ENCODE results near the gene G3BP2. TPM values are rescaled to one million over a fixed set of nuclear protein-coding genes. Genes with fewer than 3 reads are reported as not detected.
"Not testable (repeated sequence)": the region's sequence is repeated elsewhere in the genome, so short reads cannot be mapped to it uniquely, and the experiment has no call there.

The G3BP2 gene
- total RNA-seq: 100 to 1,000 TPM; 126 to 219 (median 156) TPM
- polyA plus RNA-seq: 100 to 1,000 TPM in 1 of 3 donors, 10 to 100 TPM in 2; 34.8 to 145 (median 39.5) TPM
- long read RNA-seq, donor 1, full-length matches to known transcripts: 60 of 71 reads
- long read RNA-seq, donor 1, partial matches to known transcripts: 2 of 71 reads
- long read RNA-seq, donor 1, other reads (novel, unspliced or antisense): 9 of 71 reads
- long read RNA-seq, donor 2, full-length matches to known transcripts: 109 of 147 reads
- long read RNA-seq, donor 2, partial matches to known transcripts: 9 of 147 reads
- long read RNA-seq, donor 2, other reads (novel, unspliced or antisense): 29 of 147 reads

DNA sequence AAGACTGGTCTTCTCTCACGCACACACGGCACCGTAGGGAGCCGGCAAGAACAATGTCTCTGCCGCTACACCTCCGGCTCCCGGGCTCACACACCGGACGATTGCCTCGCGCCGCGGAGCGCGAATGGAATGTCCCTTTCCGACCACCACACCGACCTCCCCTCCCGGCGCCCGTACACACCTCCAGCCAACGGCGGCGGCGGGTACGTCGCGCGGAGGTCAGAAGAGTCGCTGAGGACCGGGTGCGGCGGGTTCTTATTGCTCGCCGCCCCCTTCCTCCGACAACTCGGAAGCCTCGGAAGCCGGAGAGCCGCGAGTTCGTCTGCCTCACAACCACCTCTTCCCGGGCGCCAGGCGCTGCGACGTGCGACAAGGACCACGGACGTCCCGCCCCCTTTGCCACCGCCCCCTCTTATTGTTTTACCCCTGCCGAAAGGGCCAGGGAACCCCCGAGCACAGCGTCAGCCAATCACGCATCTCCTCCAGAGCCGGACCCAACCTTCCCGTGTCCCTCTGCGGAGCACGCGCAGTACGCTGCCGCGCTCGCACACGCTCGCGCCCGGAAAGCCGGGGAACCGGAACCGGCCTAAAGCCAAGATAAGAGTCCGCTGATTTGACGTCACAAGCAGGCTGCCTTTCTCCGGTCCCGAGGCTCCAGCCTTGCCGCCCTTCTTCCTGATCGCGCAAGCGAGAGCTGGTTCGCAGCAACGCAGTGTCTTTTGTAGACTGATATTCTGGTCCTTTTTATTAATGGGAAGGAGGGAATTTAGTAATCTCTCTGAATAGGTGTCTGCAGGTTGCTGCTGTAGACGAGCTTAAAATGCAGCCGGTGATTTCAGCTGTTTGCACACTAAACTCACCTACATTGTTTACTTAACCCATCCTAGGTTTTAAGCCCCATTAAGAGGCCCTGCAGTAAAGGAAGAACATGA, at the start of gene G3BP2:
G3BP2 (minus strand) TSS at position 385 of the 932 bp plus-strand sequence. CDS start 11,386 bp downstream, outside the sequence.
- intact Hi-C loops (cut with DNase I): loop anchor here (1.0 to 2.0 kb wide), 2 partner anchors 51 to 52 kb away; partner anchors contain the start of gene USO1 (in 2 of the 2)
- 0% methylated on average over 79 to 83 of the region's 83 CpGs for WGBS, 3 donors
- Histone ChIP-seq H3K9me3 (no peaks in the 10 kb centered on the region), H3K27ac (peak within 1 kb of the TSS; percentile 99), H3K27me3 (ENCODE audit: insufficient read depth in 3 of 3, low read length in 2 of 3) (no peaks in the 10 kb centered on the region), H3K4me3 (peak within 1 kb of the TSS; percentile 97), H3K4me1 (peaks cover 42% of the 10 kb centered on the region), H3K36me3 (ENCODE audit: insufficient read depth in 1 of 2, low read depth in 1 of 2) (no peaks in the 10 kb centered on the region)
- TF ChIP-seq CTCF (IDR thresholded peaks at IDR 0.05): no peak
- peak; percentile 99 for DNase-seq
- peak; percentile 96 to 98 (median 98) for ATAC-seq

- H3K4me3 ChIP-seq: peak overlapping the region; percentile 92
- intact Hi-C loops (cut with DNase I): loop anchor here in 1 of 2 donors (5.0 kb wide), 1 partner anchor 70 kb away; no protein-coding TSS in a partner anchor
These were observed 49.2 kb upstream of the G3BP2 start for GRCh38 chr4:75722417-75722816.

GRCh38 chr4:75718529-75718928, 45.3 kb upstream of the G3BP2 start:
- ATAC-seq: no peak
- intact Hi-C loops (cut with DNase I): loop anchor here in 1 of 2 donors (5.0 kb wide), 1 partner anchor 36 kb away; no protein-coding TSS in a partner anchor
- H3K27ac ChIP-seq: peak overlapping the region; percentile 38
- H3K4me3 ChIP-seq: no peak overlapping the region
- no peak for TF ChIP-seq CTCF (IDR thresholded peaks at IDR 0.05)
- WGBS, 3 donors: 89 to 96% (median 93%) methylated on average over 2 of the region's 2 CpGs
- no peak for DNase-seq
- H3K36me3 ChIP-seq (ENCODE audit: insufficient read depth in 1 of 2, low read depth in 1 of 2): peaks cover 0 to 6% of the 10 kb centered on the region in 2 donors
- H3K4me1 ChIP-seq: peaks cover 48% of the 10 kb centered on the region
- no peaks in the 10 kb centered on the region for H3K27me3 ChIP-seq (ENCODE audit: insufficient read depth in 3 of 3, low read length in 2 of 3)
- H3K9me3 ChIP-seq: no peaks in the 10 kb centered on the region

More at GRCh38 chr4:75722417-75722816, 49.2 kb upstream of the G3BP2 start:
- Histone ChIP-seq H3K27me3 (ENCODE audit: insufficient read depth in 3 of 3, low read length in 2 of 3) (no peaks in the 10 kb centered on the region), H3K4me1 (peaks cover 29% of the 10 kb centered on the region), H3K27ac (peak overlapping the region; percentile 99), H3K36me3 (ENCODE audit: insufficient read depth in 1 of 2, low read depth in 1 of 2) (peaks cover 0 to 6% of the 10 kb centered on the region in 2 donors), H3K9me3 (no peaks in the 10 kb centered on the region)
- no peak for ATAC-seq
- no peak for TF ChIP-seq CTCF (IDR thresholded peaks at IDR 0.05)
- WGBS, 3 donors: 15 to 20% (median 18%) methylated on average over 3 of the region's 3 CpGs
- no peak for DNase-seq

DNA sequence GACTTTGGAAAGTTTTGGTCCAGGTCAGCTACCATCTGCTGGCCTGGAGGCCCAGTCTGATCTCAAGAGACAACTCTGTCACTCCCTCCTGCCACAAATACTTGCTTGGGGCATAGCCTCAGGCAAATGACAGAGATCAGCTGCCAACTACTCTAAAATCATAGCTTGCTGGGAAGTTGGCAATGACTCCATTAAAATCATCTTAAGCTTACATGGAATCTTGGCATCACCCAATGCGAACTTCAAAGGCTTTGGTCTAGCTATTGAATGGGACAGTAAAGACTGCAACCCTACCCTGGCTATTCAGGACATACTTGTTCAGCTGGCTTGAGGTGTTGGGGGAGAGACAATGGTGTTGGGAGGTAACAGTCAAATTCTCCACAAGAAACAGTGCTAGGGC, 44.2 kb upstream of the G3BP2 start:
- peaks cover 0 to 6% of the 10 kb centered on the region in 2 donors for H3K36me3 ChIP-seq (ENCODE audit: insufficient read depth in 1 of 2, low read depth in 1 of 2)
- intact Hi-C loops (cut with DNase I): loop anchor here in 1 of 2 donors (5.0 kb wide), 1 partner anchor 35 kb away; no protein-coding TSS in a partner anchor
- H3K27me3 ChIP-seq (ENCODE audit: insufficient read depth in 3 of 3, low read length in 2 of 3): no peaks in the 10 kb centered on the region
- H3K4me3 ChIP-seq: no peak overlapping the region
- no peak for DNase-seq
- 28 to 68% (median 42%) methylated on average over 1 of the region's 1 CpG for WGBS, 3 donors
- TF ChIP-seq CTCF (IDR thresholded peaks at IDR 0.05): no peak
- peak; percentile 42 to 60 (median 44) for ATAC-seq
- peaks cover 37% of the 10 kb centered on the region for H3K4me1 ChIP-seq
- no peaks in the 10 kb centered on the region for H3K9me3 ChIP-seq
- peak overlapping the region; percentile 60 for H3K27ac ChIP-seq

DNA sequence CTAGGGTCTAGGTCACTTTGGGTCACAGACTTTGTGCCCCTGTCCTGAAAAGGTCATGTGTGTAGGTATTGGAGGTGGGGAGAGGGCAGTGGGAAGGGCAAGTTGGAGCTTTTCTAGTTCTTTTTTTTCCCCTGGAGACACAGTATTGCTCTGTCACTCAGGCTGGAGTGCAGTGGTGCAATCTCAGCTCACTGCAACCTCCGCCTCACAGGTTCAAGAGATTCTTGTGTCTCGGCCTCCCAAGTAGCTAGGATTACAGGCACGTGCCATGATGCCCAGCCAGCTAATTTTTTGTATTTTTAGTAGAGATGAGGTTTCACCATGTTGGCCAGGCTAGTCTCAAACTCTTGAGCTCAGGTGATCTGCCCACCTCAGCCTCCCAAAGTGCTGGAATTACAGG, 42.8 kb upstream of the G3BP2 start:
- Histone ChIP-seq H3K27ac (peak overlapping the region; percentile 61), H3K4me1 (peaks cover 33% of the 10 kb centered on the region)
- peak in 3 of 4 donors; percentile 27 to 58 (median 38) for ATAC-seq
- not testable (repeated sequence) for H3K27me3 ChIP-seq (ENCODE audit: insufficient read depth in 3 of 3, low read length in 2 of 3); H3K4me3 ChIP-seq; H3K9me3 ChIP-seq; H3K36me3 ChIP-seq (ENCODE audit: insufficient read depth in 1 of 2, low read depth in 1 of 2); DNase-seq
- 25 to 33% (median 28%) methylated on average over 3 of the region's 3 CpGs for WGBS, 3 donors
- intact Hi-C loops (cut with DNase I): loop anchor here in 1 of 2 donors (5.0 kb wide), 1 partner anchor 34 kb away; no protein-coding TSS in a partner anchor
